ENCODE data around the gene MLF2.

DNA sequence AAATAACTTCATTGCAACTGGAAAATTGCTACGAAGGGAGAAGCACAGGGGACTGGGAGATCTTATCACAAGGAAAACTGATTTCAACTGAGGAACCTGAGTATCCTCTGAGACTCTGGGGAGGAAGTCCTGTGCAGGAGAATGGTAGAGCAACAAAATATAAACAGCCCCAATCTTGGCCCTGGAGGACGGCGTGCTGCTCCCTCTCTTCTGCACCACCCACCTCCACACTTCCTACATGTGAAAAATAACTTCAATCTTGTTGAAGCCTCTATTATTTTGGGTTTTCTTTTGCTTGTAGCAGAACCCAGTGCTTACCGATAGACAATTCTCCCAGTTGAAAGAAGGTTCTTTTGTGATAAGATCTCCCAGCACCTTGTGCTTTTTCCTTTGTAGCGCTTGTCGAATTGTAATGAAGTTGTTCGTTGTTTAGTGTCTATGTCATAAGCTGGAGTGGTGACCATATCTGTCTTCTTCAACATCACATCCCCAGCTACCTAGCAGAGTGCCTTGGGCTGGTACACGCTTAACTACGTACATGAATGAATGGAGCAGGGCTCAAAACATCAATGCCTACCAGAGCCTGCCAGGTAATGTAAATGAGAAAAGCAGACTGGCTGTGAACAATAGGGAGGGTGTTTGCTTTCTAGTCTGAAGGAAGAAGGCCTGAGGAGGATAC is 33.6 kb upstream of the MLF2 start:
- TF ChIP-seq, protein P1, sequence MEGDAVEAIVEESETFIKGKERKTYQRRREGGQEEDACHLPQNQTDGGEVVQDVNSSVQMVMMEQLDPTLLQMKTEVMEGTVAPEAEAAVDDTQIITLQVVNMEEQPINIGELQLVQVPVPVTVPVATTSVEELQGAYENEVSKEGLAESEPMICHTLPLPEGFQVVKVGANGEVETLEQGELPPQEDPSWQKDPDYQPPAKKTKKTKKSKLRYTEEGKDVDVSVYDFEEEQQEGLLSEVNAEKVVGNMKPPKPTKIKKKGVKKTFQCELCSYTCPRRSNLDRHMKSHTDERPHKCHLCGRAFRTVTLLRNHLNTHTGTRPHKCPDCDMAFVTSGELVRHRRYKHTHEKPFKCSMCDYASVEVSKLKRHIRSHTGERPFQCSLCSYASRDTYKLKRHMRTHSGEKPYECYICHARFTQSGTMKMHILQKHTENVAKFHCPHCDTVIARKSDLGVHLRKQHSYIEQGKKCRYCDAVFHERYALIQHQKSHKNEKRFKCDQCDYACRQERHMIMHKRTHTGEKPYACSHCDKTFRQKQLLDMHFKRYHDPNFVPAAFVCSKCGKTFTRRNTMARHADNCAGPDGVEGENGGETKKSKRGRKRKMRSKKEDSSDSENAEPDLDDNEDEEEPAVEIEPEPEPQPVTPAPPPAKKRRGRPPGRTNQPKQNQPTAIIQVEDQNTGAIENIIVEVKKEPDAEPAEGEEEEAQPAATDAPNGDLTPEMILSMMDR (IDR thresholded peaks at IDR 0.05): no peak
- no peak for TF ChIP-seq POLR2A (IDR thresholded peaks at IDR 0.05)
